GM13976 (cell line): Measurements from ENCODE around the gene ETNK2.
A peak's percentile ranks its signal among the peaks of the same experiment; 100 is the strongest.

ENCODE experiments used
- DNase-seq: peaks from one replicate; pipeline ENCODE4 v3.0.0; 2012; ENCODE audit warnings: low spot score
- CTCF ChIP-seq: IDR thresholded peaks from 2 replicates; pipeline ENCODE4 v1.5.1; 2012; ENCODE audit warnings: borderline replicate concordance, mild to moderate bottlenecking; ENCODE audit not compliant: insufficient read depth; ENCODE audit errors: extremely low read depth, missing control alignments, control extremely low read depth
- in situ Hi-C: fragments of 300-500 bp; cut with MboI; formaldehyde crosslinking; loops from one replicate; pipeline ENCODE4 v1.12.0; 2022; ENCODE audit warnings: low sequenced_read_pairs, mixed read lengths, inconsistent platforms; ENCODE audit not compliant: unreplicated experiment

Gene ETNK2

GRCh38 chr1:204127597-204128242, 24.1 kb downstream of the ETNK2 start:
- in situ Hi-C loops, result loop anchor here (5.0 kb wide), 1 partner anchor 260 kb away; no protein-coding TSS in a partner anchor
- TF ChIP-seq CTCF, result peak; percentile 19
- DNase-seq, result no peak

- no peak for DNase-seq
- in situ Hi-C loops, result loop anchor here (5.0 kb wide), 1 partner anchor 260 kb away; no protein-coding TSS in a partner anchor
- no peak for TF ChIP-seq CTCF
Measured at GRCh38 chr1:204126956-204127355, 24.9 kb downstream of the ETNK2 start.

- no peak for TF ChIP-seq CTCF
- DNase-seq, result no peak
- in situ Hi-C loops, result loop anchor here (5.0 kb wide), 1 partner anchor 259 kb away; no protein-coding TSS in a partner anchor
Measured at GRCh38 chr1:204126386-204126785, 25.5 kb downstream of the ETNK2 start.

- TF ChIP-seq CTCF, result no peak
- in situ Hi-C loops, result loop anchor here (5.0 kb wide), 1 partner anchor 259 kb away; no protein-coding TSS in a partner anchor
- DNase-seq, result no peak
Measured at GRCh38 chr1:204125759-204126351, 26.0 kb downstream of the ETNK2 start.

- no peak for TF ChIP-seq CTCF
Measured at GRCh38 chr1:204124639-204125038, 27.2 kb downstream of the ETNK2 start.

GRCh38 chr1:204123376-204123775, 28.5 kb downstream of the ETNK2 start:
- no peak for TF ChIP-seq CTCF
- DNase-seq, result no peak
- in situ Hi-C loops, result no loop called here

More at GRCh38 chr1:204124639-204125038, 27.2 kb downstream of the ETNK2 start:
- in situ Hi-C loops, result loop anchor here (5.0 kb wide), 1 partner anchor 257 kb away; no protein-coding TSS in a partner anchor
- no peak for DNase-seq
